ENCODE measurements around the gene PIAS4.
"Not testable (repeated sequence)": the region's sequence is repeated elsewhere in the genome, so short reads cannot be mapped to it uniquely, and the experiment has no call there.

PIAS4 gene

GRCh38 chr19:4007836-4008539 is 452 bp downstream of the PIAS4 start:
- no peak for DNase-seq (ENCODE audit: low spot score)
- in situ Hi-C loops (cut with MboI; ENCODE audit: low sequenced_read_pairs, unreplicated experiment), result no loop called here
- no peak for TF ChIP-seq CTCF (IDR thresholded peaks at IDR 0.05; ENCODE audit: borderline replicate concordance, control extremely low read depth, extremely low read depth, insufficient read depth, missing control alignments)

GRCh38 chr19:4009990-4010807 is 2.7 kb downstream of the PIAS4 start:
- DNase-seq (ENCODE audit: low spot score), result no peak
- in situ Hi-C loops (cut with MboI; ENCODE audit: low sequenced_read_pairs, unreplicated experiment), result no loop called here
- TF ChIP-seq CTCF (IDR thresholded peaks at IDR 0.05; ENCODE audit: borderline replicate concordance, control extremely low read depth, extremely low read depth, insufficient read depth, missing control alignments), result no peak

GRCh38 chr19:4010808-4011110 is 3.2 kb downstream of the PIAS4 start:
- no peak for TF ChIP-seq CTCF (IDR thresholded peaks at IDR 0.05; ENCODE audit: borderline replicate concordance, control extremely low read depth, extremely low read depth, insufficient read depth, missing control alignments)
- no peak for DNase-seq (ENCODE audit: low spot score)
- in situ Hi-C loops (cut with MboI; ENCODE audit: low sequenced_read_pairs, unreplicated experiment), result no loop called here

- in situ Hi-C loops (cut with MboI; ENCODE audit: low sequenced_read_pairs, unreplicated experiment); DNase-seq (ENCODE audit: low spot score): not testable (repeated sequence)
Observed at GRCh38 chr19:4011430-4011829, 3.9 kb downstream of the PIAS4 start.

- in situ Hi-C loops (cut with MboI; ENCODE audit: low sequenced_read_pairs, unreplicated experiment), result no loop called here
- TF ChIP-seq CTCF (IDR thresholded peaks at IDR 0.05; ENCODE audit: borderline replicate concordance, control extremely low read depth, extremely low read depth, insufficient read depth, missing control alignments), result no peak
- DNase-seq (ENCODE audit: low spot score), result no peak
Observed at GRCh38 chr19:4012092-4012974, 4.8 kb downstream of the PIAS4 start.

- TF ChIP-seq CTCF (IDR thresholded peaks at IDR 0.05; ENCODE audit: borderline replicate concordance, control extremely low read depth, extremely low read depth, insufficient read depth, missing control alignments), result no peak
- in situ Hi-C loops (cut with MboI; ENCODE audit: low sequenced_read_pairs, unreplicated experiment), result no loop called here
- DNase-seq (ENCODE audit: low spot score), result no peak
Observed at GRCh38 chr19:4012975-4013634, 5.6 kb downstream of the PIAS4 start.

All from GM13976 (cell line).